Measurements from ENCODE around the gene AGXT2. TPM values are rescaled to one million over a fixed set of nuclear protein-coding genes. Genes with fewer than 3 reads are reported as not detected.

AGXT2 gene
- total RNA-seq, 1 experiment from 2014 or later, result not detected

GRCh38 chr5:35015063-35015462, 32.7 kb downstream of the AGXT2 start:
- Histone ChIP-seq H3K27me3 (ENCODE audit: insufficient read depth, low read length) (peaks cover 5% of the 10 kb centered on the region; the same call in 1 of the 2 replicates), H3K9ac (ENCODE audit: low read length) (no peak overlapping the region), H3K9me2 (ENCODE audit: insufficient read depth) (no peaks in the 10 kb centered on the region), H3K27ac (ENCODE audit: low read depth, low read length) (no peak overlapping the region), H3K79me2 (ENCODE audit: insufficient read depth, low read length) (no peaks in the 10 kb centered on the region), H3K4me2 (ENCODE audit: low read length) (no peak overlapping the region), H2AFZ (ENCODE audit: low read depth, low read length, poor library complexity, severe bottlenecking) (no peak overlapping the region), H4K20me1 (ENCODE audit: insufficient read depth) (no peaks in the 10 kb centered on the region), H3K36me3 (ENCODE audit: control insufficient read depth in 1 of 2, insufficient read depth in 2 of 2, low read length in 2 of 2) (no peaks in the 10 kb centered on the region), H3K9me3 (ENCODE audit: control insufficient read depth in 1 of 2, insufficient read depth in 1 of 2, low read depth in 1 of 2, low read length in 2 of 2) (no peaks in the 10 kb centered on the region), H3K4me3 (replicated peaks in 1 of 2; ENCODE audit: low read depth in 1 of 2, low read length in 2 of 2) (no peak overlapping the region), H3K4me1 (ENCODE audit: control insufficient read depth in 1 of 2, insufficient read depth in 2 of 2, low read length in 2 of 2) (no peaks in the 10 kb centered on the region)
- RAD21 ChIA-PET (ENCODE audit: low non-redundant PET in 1 of 2, low total read pairs in 2 of 2, uncharacterized antibody in 2 of 2, unreplicated experiment in 2 of 2), result no interaction called here
- CTCF ChIA-PET, result no interaction called here
- POLR2A ChIA-PET, result no interaction called here
- intact Hi-C loops (cut with micrococcal nuclease), result no loop called here
- TF ChIP-seq SP1 (IDR thresholded peaks at IDR 0.05; ENCODE audit: low read depth) (no peak), ZBTB33 (IDR thresholded peaks at IDR 0.05; ENCODE audit: extremely low read depth, insufficient replicate concordance, low read length) (no peak), POLR2A (IDR thresholded peaks at IDR 0.05; ENCODE audit: borderline replicate concordance, extremely low read depth, insufficient read depth, insufficient read length) (no peak), REST (IDR thresholded peaks at IDR 0.05; ENCODE audit: low read depth) (no peak), ELF1 (IDR thresholded peaks at IDR 0.05; ENCODE audit: borderline replicate concordance, low read depth) (no peak), TCF7L2 (IDR thresholded peaks at IDR 0.05; ENCODE audit: borderline replicate concordance, extremely low read depth, insufficient read depth, insufficient read length) (no peak), SRF (IDR thresholded peaks at IDR 0.05; ENCODE audit: low read depth) (no peak), EGR1 (IDR thresholded peaks at IDR 0.05; ENCODE audit: low read depth) (no peak), JUND (IDR thresholded peaks at IDR 0.05) (no peak), CTCF (IDR thresholded peaks at IDR 0.05 in 2 of 3, conservative IDR thresholded peaks at IDR 0.05 in 1 of 3; ENCODE audit: borderline replicate concordance in 1 of 3, insufficient read depth in 1 of 3, low read depth in 2 of 3, low read length in 2 of 3) (no peak), CEBPB (IDR thresholded peaks at IDR 0.05; ENCODE audit: low read depth) (no peak), EZH2 (IDR thresholded peaks at IDR 0.05) (no peak), RAD21 (IDR thresholded peaks at IDR 0.05; ENCODE audit: low read depth) (no peak), EZH2phosphoT487 (IDR thresholded peaks at IDR 0.05; ENCODE audit: borderline replicate concordance) (no peak), YY1 (IDR thresholded peaks at IDR 0.05; ENCODE audit: extremely low read depth, insufficient replicate concordance, low read depth, low read length) (no peak)
- ATAC-seq, result no peak
- no TSS peak for BruUV-seq (replicated peaks)
- DNase-seq (ENCODE audit: low read depth, low spot score), result no peak

All from HCT116 (cell line).